B cell (primary cell): ENCODE data around the gene UBE2F. TPM values are rescaled to one million over a fixed set of nuclear protein-coding genes. Genes with fewer than 3 reads are reported as not detected.

ENCODE experiments used
- ATAC-seq: fragments of 200-7000 bp; cut with Tn5 transposase; one replicate; pipeline ENCODE4 v1.10.0; 2021; ENCODE audit warnings: low read depth, mild to moderate bottlenecking, moderate number of reproducible peaks, moderate library complexity
- CTCF ChIA-PET: fragments of 350-600 bp; sonication (Branson Sonifier 250); formaldehyde crosslinking; loops from one replicate; lab custom pipeline; 2021; ENCODE audit warnings: antibody characterized with exemption, inconsistent platforms; lab: Charles Lee
- POLR2A ChIA-PET: fragments of 350-600 bp; sonication (Branson Sonifier 250); formaldehyde crosslinking; loops from one replicate; lab custom pipeline; 2021; ENCODE audit warnings: antibody characterized with exemption; lab: Charles Lee
- DNase-seq: peaks from one replicate; pipeline ENCODE4 v3.0.0; 2013
- H2AFZ ChIP-seq: 2 replicates; pipeline ENCODE4 v1.6.1; 2012; ENCODE audit warnings: mild to moderate bottlenecking, low read depth, low read length; ENCODE audit not compliant: insufficient read depth, poor library complexity, severe bottlenecking
- H3K27ac ChIP-seq, 2 donors: 1 replicate in 1 of 2; 2 replicates in 1 of 2; pipeline ENCODE4 v1.5.1; 2012 to 2013; ENCODE audit warnings: low read length in 2 of 2, mild to moderate bottlenecking in 2 of 2, moderate library complexity in 1 of 2
- H3K27me3 ChIP-seq, 4 experiments: fragments of 200-600 bp in 1 of 4; sonication (generic) in 1 of 4; replicated peaks in 1 of 4; 1 replicate in 2 of 4; 2 replicates in 2 of 4; pipeline versions ENCODE4 v1.6.1 to v1.7.0; 2013 to 2016; ENCODE audit warnings: low read length in 3 of 4, mild to moderate bottlenecking in 2 of 4, mixed read lengths in 1 of 4, moderate library complexity in 1 of 4; ENCODE audit not compliant: insufficient read depth in 4 of 4, control insufficient read depth in 3 of 4; ENCODE audit errors: control extremely low read depth in 1 of 4
- H3K36me3 ChIP-seq, 2 experiments: replicated peaks in 1 of 2; 1 replicate in 1 of 2; 2 replicates in 1 of 2; pipeline versions ENCODE4 v1.6.1 to v1.7.1; 2013; ENCODE audit warnings: low read length in 1 of 2; ENCODE audit not compliant: insufficient read depth in 2 of 2, control insufficient read depth in 1 of 2; ENCODE audit errors: control extremely low read depth in 1 of 2, extremely low read depth in 1 of 2
- H3K4me1 ChIP-seq, 2 donors: fragments of 200-600 bp in 1 of 2; sonication (generic) in 1 of 2; 1 replicate in 1 of 2; 2 replicates in 1 of 2; pipeline versions ENCODE4 v1.5.1 to v1.6.1; 2013 to 2017; ENCODE audit warnings: low read length in 2 of 2; ENCODE audit not compliant: control insufficient read depth in 2 of 2, insufficient read depth in 2 of 2
- H3K4me2 ChIP-seq: replicated peaks from 2 replicates; pipeline ENCODE3; 2012; ENCODE audit warnings: mild to moderate bottlenecking, low read depth, low read length; ENCODE audit not compliant: poor library complexity, severe bottlenecking
- H3K4me3 ChIP-seq, 5 experiments: fragments of 200-600 bp in 1 of 5; sonication (generic) in 1 of 5; 1 replicate in 3 of 5; 2 replicates in 2 of 5; pipeline versions ENCODE4 v1.5.1 to v1.7.0; 2011 to 2016; ENCODE audit warnings: low read length in 4 of 5, mild to moderate bottlenecking in 4 of 5, low read depth in 2 of 5, control low read depth in 1 of 5, moderate library complexity in 1 of 5; ENCODE audit not compliant: insufficient read depth in 1 of 5; ENCODE audit errors: control extremely low read depth in 1 of 5, extremely low read depth in 1 of 5
- H3K79me2 ChIP-seq: fragments of 200-600 bp; sonication (generic); one replicate; pipeline ENCODE4 v1.6.0; 2016; ENCODE audit warnings: low read length; ENCODE audit not compliant: control insufficient read depth, insufficient read depth
- H3K9ac ChIP-seq: fragments of 200-600 bp; sonication (generic); 2 replicates; pipeline ENCODE4 v1.6.1; 2017; ENCODE audit warnings: mild to moderate bottlenecking, low read length, moderate library complexity
- H3K9me3 ChIP-seq, 3 donors: one replicate each; pipeline versions ENCODE4 v1.6.1 to v1.7.1; 2013; ENCODE audit warnings: low read length in 2 of 3; ENCODE audit not compliant: control insufficient read depth in 2 of 3, insufficient read depth in 1 of 3; ENCODE audit errors: control extremely low read depth in 1 of 3
- H4K20me1 ChIP-seq: 2 replicates; pipeline ENCODE4 v1.6.0; 2012; ENCODE audit warnings: mild to moderate bottlenecking, low read length; ENCODE audit not compliant: insufficient read depth, control insufficient read depth, poor library complexity, severe bottlenecking
- H3K27ac Mint-ChIP-seq: one replicate; pipeline ENCODE4 v1.8.0; 2021; ENCODE audit warnings: mixed read lengths
- H3K27me3 Mint-ChIP-seq: one replicate; pipeline ENCODE4 v1.8.0; 2021; ENCODE audit warnings: mixed read lengths
- H3K4me1 Mint-ChIP-seq: one replicate; pipeline ENCODE4 v1.8.0; 2021; ENCODE audit warnings: mixed read lengths
- H3K4me3 Mint-ChIP-seq: one replicate; pipeline ENCODE4 v1.8.0; 2021; ENCODE audit warnings: mixed read lengths
- H3K9me3 Mint-ChIP-seq: one replicate; pipeline ENCODE4 v1.8.0; 2022; ENCODE audit warnings: mixed read lengths; ENCODE audit not compliant: insufficient read depth
- EZH2 ChIP-seq: IDR thresholded peaks from 2 replicates; pipeline ENCODE4 v1.6.1; 2012; ENCODE audit warnings: borderline replicate concordance, low read depth, mild to moderate bottlenecking, moderate library complexity, low read length; ENCODE audit not compliant: insufficient read depth, poor library complexity, severe bottlenecking
- WGBS: methylation state at CpG from one replicate; pipeline ENCODE4 v1.1.5; 2013; ENCODE audit warnings: missing lambda C conversion rate; ENCODE audit not compliant: insufficient coverage; 5-methylcytosine and 5-hydroxymethylcytosine counted together
- intact Hi-C: fragments of 100-400 bp; cut with micrococcal nuclease; formaldehyde crosslinking; loops from one replicate; pipeline ENCODE4 v1.10.0; 2022
- polyA plus RNA-seq: library from polyadenylated mRNA; depleted of rRNA; stranded (reverse); fragments of >200 nt; gene quantifications from 2 replicates; pipeline ENCODE4 v1.2.3, GENCODE V29; 2012
- total RNA-seq, 2 donors: library from RNA; stranded (reverse); fragments of 120-200 nt in 1 of 2; gene quantifications; 1 replicate in 1 of 2; 2 replicates in 1 of 2; pipeline versions ENCODE4 v1.2.3 to v1.2.4, GENCODE V29; 2013 to 2022
- TF ChIP-seq, protein P1 (sequence below): fragments of 200-600 bp; IDR thresholded peaks from one replicate; pipeline ENCODE4 v1.8.0; 2022; ENCODE audit warnings: antibody characterized with exemption, mild to moderate bottlenecking

UBE2F gene
- total and polyA plus RNA-seq, 2 donors (not counting 1 experiment from before 2014, with no cell fraction given): 22.5 to 57.6 TPM

DNA sequence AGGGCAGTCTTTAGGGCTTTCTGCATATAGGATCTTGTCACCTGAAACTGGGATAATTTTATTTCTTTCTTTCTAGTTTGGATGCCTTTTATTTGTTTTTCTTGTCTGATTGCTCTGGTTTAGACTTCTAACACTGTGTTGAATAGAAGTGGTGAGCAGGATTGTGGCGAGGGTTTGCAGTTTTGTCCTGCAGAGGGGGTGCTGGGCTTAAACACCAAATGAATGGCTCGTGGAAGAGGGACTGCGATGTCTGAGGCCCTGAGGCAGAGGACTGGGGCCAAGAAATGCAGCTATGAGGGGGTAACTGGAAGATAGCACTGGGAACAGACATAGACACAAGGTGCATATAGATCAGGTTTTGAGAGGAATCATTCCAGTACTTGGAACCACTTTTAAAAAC lies 20.5 kb downstream of the UBE2F start:
- CTCF ChIA-PET: no interaction called here
- Histone ChIP-seq H2AFZ (no peak overlapping the region), H3K79me2 (peaks cover 36% of the 10 kb centered on the region), H3K27me3 (no peaks in the 10 kb centered on the region), H3K9ac (no peak overlapping the region), H3K36me3 (peaks cover 4 to 13% of the 10 kb centered on the region in 2 experiments), H3K27ac (no peak overlapping the region), H3K4me2 (no peak overlapping the region), H4K20me1 (peaks cover 26% of the 10 kb centered on the region), H3K9me3 (peaks cover 0 to 3% (median 0%) of the 10 kb centered on the region in 3 donors), H3K4me1 (no peaks in the 10 kb centered on the region), H3K4me3 (no peak overlapping the region)
- no peak for TF ChIP-seq EZH2
- TF ChIP-seq, protein P1, sequence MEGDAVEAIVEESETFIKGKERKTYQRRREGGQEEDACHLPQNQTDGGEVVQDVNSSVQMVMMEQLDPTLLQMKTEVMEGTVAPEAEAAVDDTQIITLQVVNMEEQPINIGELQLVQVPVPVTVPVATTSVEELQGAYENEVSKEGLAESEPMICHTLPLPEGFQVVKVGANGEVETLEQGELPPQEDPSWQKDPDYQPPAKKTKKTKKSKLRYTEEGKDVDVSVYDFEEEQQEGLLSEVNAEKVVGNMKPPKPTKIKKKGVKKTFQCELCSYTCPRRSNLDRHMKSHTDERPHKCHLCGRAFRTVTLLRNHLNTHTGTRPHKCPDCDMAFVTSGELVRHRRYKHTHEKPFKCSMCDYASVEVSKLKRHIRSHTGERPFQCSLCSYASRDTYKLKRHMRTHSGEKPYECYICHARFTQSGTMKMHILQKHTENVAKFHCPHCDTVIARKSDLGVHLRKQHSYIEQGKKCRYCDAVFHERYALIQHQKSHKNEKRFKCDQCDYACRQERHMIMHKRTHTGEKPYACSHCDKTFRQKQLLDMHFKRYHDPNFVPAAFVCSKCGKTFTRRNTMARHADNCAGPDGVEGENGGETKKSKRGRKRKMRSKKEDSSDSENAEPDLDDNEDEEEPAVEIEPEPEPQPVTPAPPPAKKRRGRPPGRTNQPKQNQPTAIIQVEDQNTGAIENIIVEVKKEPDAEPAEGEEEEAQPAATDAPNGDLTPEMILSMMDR: no peak
- Mint-ChIP-seq H3K4me1 (peaks cover 7% of the 10 kb centered on the region), H3K27me3 (no peaks in the 10 kb centered on the region), H3K4me3 (no peak overlapping the region), H3K27ac (no peak overlapping the region), H3K9me3 (no peaks in the 10 kb centered on the region)
- DNase-seq (no peak), ATAC-seq (no peak)
- 98% methylated on average over 3 of the region's 3 CpGs for WGBS
- POLR2A ChIA-PET: no interaction called here
- intact Hi-C loops: no loop called here

DNA sequence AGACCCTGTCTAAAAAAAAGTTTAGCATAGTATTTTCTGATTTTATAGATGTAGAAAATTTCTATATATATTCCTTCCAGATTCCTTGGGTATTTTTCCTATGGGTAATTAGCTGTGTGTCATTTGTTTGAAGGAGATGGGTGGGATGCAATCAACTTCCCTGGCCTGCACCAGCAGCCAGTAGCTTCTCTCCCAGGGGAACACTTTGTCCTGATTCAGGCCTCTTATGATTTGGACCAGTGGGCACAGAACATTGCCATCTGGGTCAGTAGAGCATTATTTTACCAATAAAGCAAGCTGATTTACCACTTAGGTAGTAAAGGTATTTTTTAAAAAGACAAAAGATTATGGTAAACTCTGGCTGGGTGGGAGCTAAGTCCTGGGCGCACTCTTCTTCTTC lies 26.9 kb downstream of the UBE2F start:
- ChIA-PET POLR2A (no interaction called here), CTCF (interaction anchor here (0.6 kb wide), 2 partner anchors 26 to 367 kb away, joined by 3 to 4 read pairs; no protein-coding TSS in a partner anchor)
- no peak overlapping the region for H3K4me2 ChIP-seq
- WGBS: no CpG with 5 or more reads among the region's 1 CpG
- no peak for TF ChIP-seq EZH2
- TF ChIP-seq, protein P1: no peak
- H3K27ac ChIP-seq: no peak overlapping the region
- Mint-ChIP-seq H3K27ac (no peak overlapping the region), H3K27me3 (no peaks in the 10 kb centered on the region), H3K4me1 (peaks cover 11% of the 10 kb centered on the region), H3K4me3 (no peak overlapping the region), H3K9me3 (no peaks in the 10 kb centered on the region)
- H3K9ac ChIP-seq: no peak overlapping the region
- H3K36me3 ChIP-seq: peaks cover 10 to 26% of the 10 kb centered on the region in 2 experiments
- H3K4me3 ChIP-seq: no peak overlapping the region
- no peaks in the 10 kb centered on the region for H3K79me2 ChIP-seq
- no peak overlapping the region for H2AFZ ChIP-seq
- H3K9me3 ChIP-seq: no peaks in the 10 kb centered on the region
- no peaks in the 10 kb centered on the region for H4K20me1 ChIP-seq
- intact Hi-C loops: no loop called here
- DNase-seq (no peak), ATAC-seq (no peak)
- no peaks in the 10 kb centered on the region for H3K27me3 ChIP-seq
- peaks cover 3% of the 10 kb centered on the region in 2 donors for H3K4me1 ChIP-seq
